ENCODE data around the gene PEX11G.

DNA sequence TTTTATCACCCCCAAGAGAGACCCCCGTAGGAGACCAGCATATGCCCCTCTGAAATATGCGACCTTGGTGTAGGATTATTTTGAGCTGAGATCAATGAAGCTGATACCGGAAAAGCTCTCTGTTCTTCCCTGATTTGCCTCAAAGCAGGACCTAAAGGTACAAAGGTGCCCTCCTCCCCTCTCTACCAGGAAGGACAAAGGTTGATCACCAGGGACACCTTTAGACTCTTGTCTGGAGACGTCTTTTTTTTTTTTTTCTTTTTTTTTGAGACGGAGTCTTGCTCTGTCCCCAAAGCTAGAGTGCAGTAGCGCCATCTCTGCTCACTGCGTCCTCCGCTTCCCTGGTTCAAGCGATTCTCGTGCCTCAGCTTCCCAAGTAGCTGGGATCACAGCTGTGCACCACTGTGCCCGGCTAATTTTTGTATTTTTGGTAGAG is 792 bp upstream of the PEX11G start:
- no peak for TF ChIP-seq POLR2A (IDR thresholded peaks at IDR 0.05; ENCODE audit: extremely low read depth, insufficient read length)
- TF ChIP-seq, protein P1, sequence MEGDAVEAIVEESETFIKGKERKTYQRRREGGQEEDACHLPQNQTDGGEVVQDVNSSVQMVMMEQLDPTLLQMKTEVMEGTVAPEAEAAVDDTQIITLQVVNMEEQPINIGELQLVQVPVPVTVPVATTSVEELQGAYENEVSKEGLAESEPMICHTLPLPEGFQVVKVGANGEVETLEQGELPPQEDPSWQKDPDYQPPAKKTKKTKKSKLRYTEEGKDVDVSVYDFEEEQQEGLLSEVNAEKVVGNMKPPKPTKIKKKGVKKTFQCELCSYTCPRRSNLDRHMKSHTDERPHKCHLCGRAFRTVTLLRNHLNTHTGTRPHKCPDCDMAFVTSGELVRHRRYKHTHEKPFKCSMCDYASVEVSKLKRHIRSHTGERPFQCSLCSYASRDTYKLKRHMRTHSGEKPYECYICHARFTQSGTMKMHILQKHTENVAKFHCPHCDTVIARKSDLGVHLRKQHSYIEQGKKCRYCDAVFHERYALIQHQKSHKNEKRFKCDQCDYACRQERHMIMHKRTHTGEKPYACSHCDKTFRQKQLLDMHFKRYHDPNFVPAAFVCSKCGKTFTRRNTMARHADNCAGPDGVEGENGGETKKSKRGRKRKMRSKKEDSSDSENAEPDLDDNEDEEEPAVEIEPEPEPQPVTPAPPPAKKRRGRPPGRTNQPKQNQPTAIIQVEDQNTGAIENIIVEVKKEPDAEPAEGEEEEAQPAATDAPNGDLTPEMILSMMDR (IDR thresholded peaks at IDR 0.05; ENCODE audit: low read depth, low read length), result no peak
- TF ChIP-seq, protein P2, sequence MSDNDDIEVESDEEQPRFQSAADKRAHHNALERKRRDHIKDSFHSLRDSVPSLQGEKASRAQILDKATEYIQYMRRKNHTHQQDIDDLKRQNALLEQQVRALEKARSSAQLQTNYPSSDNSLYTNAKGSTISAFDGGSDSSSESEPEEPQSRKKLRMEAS (IDR thresholded peaks at IDR 0.05; ENCODE audit: low read depth, low read length), result no peak
